ENCODE data around the gene SCN1B.
"Not testable (repeated sequence)": the region's sequence is repeated elsewhere in the genome, so short reads cannot be mapped to it uniquely, and the experiment has no call there.

The SCN1B gene

GRCh38 chr19:35025969-35026368 lies 4.3 kb upstream of the SCN1B start:
- Histone ChIP-seq H3K4me1 (ENCODE audit: insufficient read depth, poor library complexity, severe bottlenecking) (no peaks in the 10 kb centered on the region), H3K36me3 (ENCODE audit: low read depth) (peaks cover 26% of the 10 kb centered on the region), H3K27me3 (ENCODE audit: insufficient read depth, poor library complexity, severe bottlenecking) (peaks cover 2% of the 10 kb centered on the region), H3K27ac (ENCODE audit: poor library complexity, severe bottlenecking) (no peak overlapping the region), H3K9me3 (ENCODE audit: severe bottlenecking) (no peaks in the 10 kb centered on the region), H3K4me3 (ENCODE audit: severe bottlenecking) (no peak overlapping the region)
- no peak for DNase-seq (ENCODE audit: low spot score)
- TF ChIP-seq CTCF (IDR thresholded peaks at IDR 0.05; ENCODE audit: poor library complexity, severe bottlenecking) = no peak
- no peak for ATAC-seq (ENCODE audit: low read depth)

DNA sequence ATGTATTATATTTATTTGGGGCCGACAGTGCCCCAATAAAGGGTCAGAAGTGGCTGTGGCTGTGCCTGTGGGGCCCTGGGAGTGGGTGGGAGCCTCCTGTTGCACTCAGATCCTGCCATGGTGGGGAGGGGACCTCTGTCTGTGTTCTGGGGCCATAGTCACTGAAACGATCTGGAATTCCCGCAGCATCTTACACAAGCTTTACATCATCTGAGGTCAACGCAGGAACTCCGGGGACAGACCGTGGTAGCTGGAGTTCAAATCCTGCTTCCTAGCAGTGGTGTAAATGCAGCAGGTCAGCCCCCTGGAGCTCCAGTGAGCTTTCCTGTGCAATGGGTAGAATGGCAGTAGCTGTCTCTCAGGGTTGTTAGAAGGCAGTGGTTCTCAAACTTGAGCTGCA lies 3.9 kb upstream of the SCN1B start:
- no peaks in the 10 kb centered on the region for H3K4me1 ChIP-seq (ENCODE audit: insufficient read depth, poor library complexity, severe bottlenecking)
- no peak for DNase-seq (ENCODE audit: low spot score)
- no peak overlapping the region for H3K4me3 ChIP-seq (ENCODE audit: severe bottlenecking)
- H3K27me3 ChIP-seq (ENCODE audit: insufficient read depth, poor library complexity, severe bottlenecking) = peaks cover 6% of the 10 kb centered on the region
- peaks cover 26% of the 10 kb centered on the region for H3K36me3 ChIP-seq (ENCODE audit: low read depth)
- TF ChIP-seq CTCF (IDR thresholded peaks at IDR 0.05; ENCODE audit: poor library complexity, severe bottlenecking) = no peak
- ATAC-seq (ENCODE audit: low read depth) = no peak
- H3K27ac ChIP-seq (ENCODE audit: poor library complexity, severe bottlenecking) = no peak overlapping the region
- no peaks in the 10 kb centered on the region for H3K9me3 ChIP-seq (ENCODE audit: severe bottlenecking)

GRCh38 chr19:35027009-35027408 lies 3.3 kb upstream of the SCN1B start:
- Histone ChIP-seq H3K9me3 (ENCODE audit: severe bottlenecking) (no peaks in the 10 kb centered on the region), H3K4me3 (ENCODE audit: severe bottlenecking) (no peak overlapping the region), H3K27ac (ENCODE audit: poor library complexity, severe bottlenecking) (no peak overlapping the region), H3K36me3 (ENCODE audit: low read depth) (peaks cover 26% of the 10 kb centered on the region), H3K27me3 (ENCODE audit: insufficient read depth, poor library complexity, severe bottlenecking) (peaks cover 10% of the 10 kb centered on the region), H3K4me1 (ENCODE audit: insufficient read depth, poor library complexity, severe bottlenecking) (no peaks in the 10 kb centered on the region)
- no peak for DNase-seq (ENCODE audit: low spot score)
- no peak for ATAC-seq (ENCODE audit: low read depth)
- no peak for TF ChIP-seq CTCF (IDR thresholded peaks at IDR 0.05; ENCODE audit: poor library complexity, severe bottlenecking)

- Histone ChIP-seq H3K4me3 (ENCODE audit: severe bottlenecking) (no peak overlapping the region), H3K36me3 (ENCODE audit: low read depth) (peaks cover 26% of the 10 kb centered on the region), H3K27me3 (ENCODE audit: insufficient read depth, poor library complexity, severe bottlenecking) (peaks cover 13% of the 10 kb centered on the region), H3K27ac (ENCODE audit: poor library complexity, severe bottlenecking) (no peak overlapping the region), H3K9me3 (ENCODE audit: severe bottlenecking) (no peaks in the 10 kb centered on the region), H3K4me1 (ENCODE audit: insufficient read depth, poor library complexity, severe bottlenecking) (no peaks in the 10 kb centered on the region)
- DNase-seq (ENCODE audit: low spot score) = no peak
- ATAC-seq (ENCODE audit: low read depth) = 0 out of 3 replicates have a peak, but pooled peaks have one; percentile 5
- no peak for TF ChIP-seq CTCF (IDR thresholded peaks at IDR 0.05; ENCODE audit: poor library complexity, severe bottlenecking)
These were observed 2.2 kb upstream of the SCN1B start for GRCh38 chr19:35027851-35028599.

DNA sequence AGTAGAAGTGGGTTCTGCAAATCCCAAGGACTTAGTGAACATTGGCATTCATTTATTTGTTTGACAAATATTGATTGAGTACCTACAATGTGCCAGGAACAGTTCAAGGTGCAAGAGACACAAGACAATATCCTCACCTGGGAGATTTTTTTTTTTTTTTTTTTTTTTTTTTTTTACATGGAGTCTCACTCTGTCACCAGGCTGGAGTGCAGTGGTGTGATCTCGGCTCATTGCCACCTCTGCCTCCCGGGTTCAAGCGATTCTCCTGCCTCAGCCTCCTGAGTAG lies 1.7 kb upstream of the SCN1B start:
- H3K4me3 ChIP-seq (ENCODE audit: severe bottlenecking); DNase-seq (ENCODE audit: low spot score); H3K27ac ChIP-seq (ENCODE audit: poor library complexity, severe bottlenecking); ATAC-seq (ENCODE audit: low read depth); H3K4me1 ChIP-seq (ENCODE audit: insufficient read depth, poor library complexity, severe bottlenecking); H3K9me3 ChIP-seq (ENCODE audit: severe bottlenecking): not testable (repeated sequence)
- Histone ChIP-seq H3K27me3 (ENCODE audit: insufficient read depth, poor library complexity, severe bottlenecking) (peaks cover 13% of the 10 kb centered on the region), H3K36me3 (ENCODE audit: low read depth) (peaks cover 24% of the 10 kb centered on the region)

- not testable (repeated sequence) for ATAC-seq (ENCODE audit: low read depth); H3K4me1 ChIP-seq (ENCODE audit: insufficient read depth, poor library complexity, severe bottlenecking); DNase-seq (ENCODE audit: low spot score); H3K4me3 ChIP-seq (ENCODE audit: severe bottlenecking); H3K9me3 ChIP-seq (ENCODE audit: severe bottlenecking); H3K27ac ChIP-seq (ENCODE audit: poor library complexity, severe bottlenecking)
- Histone ChIP-seq H3K36me3 (ENCODE audit: low read depth) (peaks cover 17% of the 10 kb centered on the region), H3K27me3 (ENCODE audit: insufficient read depth, poor library complexity, severe bottlenecking) (peaks cover 13% of the 10 kb centered on the region)
These were observed 964 bp upstream of the SCN1B start for GRCh38 chr19:35029275-35029736.

Data from RWPE2 (cell line).